HG03469 (cell line): ENCODE results near the gene MAST4.

Source experiments
- ATAC-seq: cut with Tn5 transposase; IDR thresholded peaks from one replicate; pipeline ENCODE4 v1.9.1; 2021; ENCODE audit warnings: mild to moderate bottlenecking, moderate library complexity, moderate number of reproducible peaks; ENCODE audit not compliant: unreplicated experiment

The MAST4 gene

GRCh38 chr5:66985417-66985816 lies 389.2 kb downstream of the MAST4 start:
- no peak for ATAC-seq

DNA sequence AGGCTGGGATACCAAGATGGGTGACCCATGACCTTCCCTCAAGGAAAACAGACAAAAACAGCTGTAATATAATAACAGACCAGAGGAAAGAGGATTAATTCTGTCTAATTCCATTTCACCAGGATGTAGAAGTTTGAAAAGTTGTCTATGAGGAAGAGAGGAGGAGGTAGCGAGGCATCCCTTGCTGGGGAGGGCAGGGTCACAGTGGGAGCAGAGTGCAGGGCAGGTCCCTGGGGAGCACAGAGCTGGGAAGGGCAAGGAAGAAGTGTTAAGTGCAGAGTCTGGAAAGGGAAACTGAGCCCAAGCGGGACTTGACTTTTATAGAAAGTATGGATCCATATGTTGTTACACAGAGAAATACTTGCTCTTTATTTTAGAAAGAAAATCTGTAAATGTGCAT lies 389.8 kb downstream of the MAST4 start:
- ATAC-seq: no peak

GRCh38 chr5:66986534-66986933 lies 390.3 kb downstream of the MAST4 start:
- no peak for ATAC-seq

DNA sequence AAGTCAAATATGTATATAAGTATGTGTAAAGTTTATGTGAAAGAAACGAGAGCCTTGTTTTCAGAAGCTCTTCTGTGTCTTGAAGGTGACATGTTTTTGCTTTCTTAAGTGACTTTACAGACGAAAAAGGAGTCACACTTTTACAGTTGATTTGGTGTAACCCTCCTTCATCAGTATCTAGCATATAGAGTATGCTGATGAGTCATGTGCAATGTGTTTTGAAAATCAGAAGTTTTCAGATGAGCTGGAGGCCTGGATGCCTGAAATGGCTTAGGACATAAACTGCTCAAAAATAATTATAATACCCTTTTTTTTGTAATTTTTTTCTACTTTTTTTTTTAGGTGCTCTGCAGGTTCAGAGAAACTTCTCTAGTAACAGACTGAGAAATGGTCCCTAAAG lies 390.9 kb downstream of the MAST4 start:
- ATAC-seq: no peak

GRCh38 chr5:66987540-66987939 lies 391.3 kb downstream of the MAST4 start:
- no peak for ATAC-seq

GRCh38 chr5:66987949-66988838 lies 392.0 kb downstream of the MAST4 start:
- no peak for ATAC-seq

DNA sequence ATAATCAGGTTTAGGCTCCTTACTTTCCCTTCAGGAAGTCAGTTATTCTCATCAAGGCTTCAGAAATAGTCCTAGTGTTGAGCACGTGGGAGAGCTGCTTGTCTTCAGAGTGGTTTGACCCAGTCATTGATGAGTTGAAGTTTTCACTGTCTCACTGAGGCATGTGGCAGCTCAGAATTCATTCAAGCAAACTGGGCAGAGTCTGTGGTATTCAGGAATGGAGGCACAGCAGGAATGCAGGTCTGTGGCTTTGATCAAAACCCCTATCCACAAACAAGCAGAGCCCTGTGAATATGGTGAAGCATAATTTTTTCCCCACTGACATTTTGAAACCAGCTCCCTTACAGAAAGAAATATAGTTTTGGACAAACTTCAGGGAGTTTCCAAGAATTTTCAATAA lies 393.1 kb downstream of the MAST4 start:
- ATAC-seq: no peak

GRCh38 chr5:66989781-66990180 lies 393.6 kb downstream of the MAST4 start:
- ATAC-seq: no peak

DNA sequence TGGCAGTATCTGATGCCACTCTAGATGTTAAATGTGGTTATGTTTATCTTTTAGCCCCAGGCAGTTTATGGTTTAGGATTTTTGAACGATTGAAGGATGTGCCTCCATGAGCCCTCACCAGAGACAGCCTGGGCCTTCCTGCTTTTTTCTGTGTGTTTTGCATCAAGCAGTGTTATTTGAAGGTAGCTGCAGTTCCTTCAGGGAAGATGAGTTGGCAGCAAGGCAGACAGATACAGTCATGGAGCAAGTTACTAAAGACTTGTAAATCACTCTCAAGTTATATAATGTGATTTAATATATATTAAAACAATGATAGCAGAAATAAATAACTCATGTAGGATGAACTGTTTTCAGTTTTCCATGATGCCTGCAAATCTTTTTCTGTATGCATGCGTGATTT lies 395.6 kb downstream of the MAST4 start:
- no peak for ATAC-seq

- no peak for ATAC-seq
These were observed 396.4 kb downstream of the MAST4 start for GRCh38 chr5:66992547-66992946.

- ATAC-seq: no peak
These were observed 397.3 kb downstream of the MAST4 start for GRCh38 chr5:66993448-66993847.

DNA sequence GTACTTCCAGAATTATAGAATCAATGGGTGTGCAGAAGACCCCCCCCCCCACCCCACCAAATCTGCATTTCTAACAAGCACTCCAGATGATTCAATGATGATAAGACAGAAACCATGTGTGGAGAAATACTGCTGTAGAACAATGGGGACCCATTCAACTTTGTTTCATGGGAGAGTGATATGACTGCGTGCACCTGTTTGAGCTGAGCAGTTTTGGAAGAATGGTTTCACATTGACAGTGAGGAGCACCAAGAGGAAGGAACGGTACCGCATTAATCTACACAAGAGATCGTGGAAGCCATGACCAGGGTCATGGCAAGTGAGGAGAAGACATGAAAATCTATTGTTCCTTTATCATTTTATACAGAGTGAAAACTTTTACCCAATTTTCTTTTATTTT lies 397.7 kb downstream of the MAST4 start:
- ATAC-seq: no peak

GRCh38 chr5:66994790-66995189 lies 398.6 kb downstream of the MAST4 start:
- ATAC-seq: no peak

- ATAC-seq: no peak
These were observed 404.7 kb downstream of the MAST4 start for GRCh38 chr5:67000794-67001475.

DNA sequence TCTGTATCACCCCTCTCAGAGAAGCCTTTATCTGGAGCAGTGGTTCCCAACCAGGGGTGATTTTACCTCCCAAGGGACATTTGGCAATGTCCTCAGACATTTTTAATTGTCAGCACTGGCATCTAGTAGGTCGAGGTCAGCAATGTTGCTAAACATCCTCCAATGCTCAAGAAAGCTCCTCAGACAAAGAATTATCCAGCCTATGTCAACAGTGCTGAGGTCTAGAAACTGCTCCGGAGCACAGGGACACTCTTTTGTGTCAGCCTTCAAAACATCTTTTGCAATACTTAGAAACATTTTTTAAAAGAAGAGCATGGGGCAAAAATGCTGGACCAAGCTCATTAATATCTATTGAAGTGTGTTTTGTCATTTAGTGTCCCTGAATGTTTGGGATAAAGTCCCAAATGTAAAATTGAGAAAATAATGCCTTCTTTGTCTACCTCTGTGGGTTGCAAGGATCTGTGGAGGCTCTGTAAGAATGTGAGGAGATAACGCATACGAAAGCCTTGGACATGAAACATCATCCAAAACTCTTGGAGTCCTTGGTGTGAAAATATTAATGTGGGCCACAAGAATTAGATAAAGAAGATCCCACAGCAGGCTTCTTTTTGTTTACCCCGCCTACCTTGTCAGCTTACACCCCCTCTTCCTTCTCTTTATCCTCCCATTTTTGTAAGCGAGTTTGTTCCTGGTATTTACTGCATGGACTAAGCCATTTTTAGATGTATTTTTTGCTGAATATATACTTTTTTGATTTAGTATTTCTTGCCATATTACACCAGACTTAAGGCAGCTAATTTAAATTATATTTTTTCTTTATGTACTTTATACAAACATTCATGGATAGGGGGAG lies 406.9 kb downstream of the MAST4 start:
- no peak for ATAC-seq

- no peak for ATAC-seq
These were observed 407.4 kb downstream of the MAST4 start for GRCh38 chr5:67003685-67003934.

GRCh38 chr5:67003935-67004729 lies 407.9 kb downstream of the MAST4 start:
- no peak for ATAC-seq

GRCh38 chr5:67004730-67005350 lies 408.6 kb downstream of the MAST4 start:
- no peak for ATAC-seq

DNA sequence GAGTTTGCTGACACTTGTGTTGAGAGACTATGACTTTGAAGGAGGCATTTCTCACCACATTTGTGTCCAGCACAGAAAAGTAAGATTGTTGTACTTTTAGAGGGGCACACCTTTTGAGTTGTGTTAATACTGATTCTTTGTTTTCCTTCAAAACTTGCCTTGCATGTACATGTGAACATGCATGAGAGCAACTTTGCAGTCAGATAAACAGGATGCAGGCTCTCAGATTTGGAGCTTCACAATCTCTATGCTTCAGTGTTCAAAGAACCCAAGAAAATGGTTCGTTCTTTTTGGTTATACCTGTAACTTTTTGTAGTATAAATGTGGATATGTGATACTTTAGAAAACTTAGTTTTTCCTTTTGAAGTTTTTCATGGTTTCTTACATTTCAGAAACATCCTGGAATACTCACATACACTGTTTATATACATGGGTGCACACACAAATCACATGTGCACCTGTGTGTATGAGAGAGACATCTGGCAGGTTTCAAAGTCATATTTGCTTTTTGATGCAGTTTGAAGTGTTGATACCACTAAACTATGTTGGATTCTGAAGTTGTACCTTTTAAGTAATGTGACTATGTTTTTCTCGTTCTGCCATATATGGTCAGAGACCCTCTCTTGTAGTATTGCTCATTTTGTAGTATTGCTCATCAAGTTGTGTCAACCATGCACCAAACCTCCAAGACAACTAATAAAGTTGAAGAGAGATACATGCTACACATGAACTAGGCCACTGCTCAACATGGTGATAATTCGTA lies 409.7 kb downstream of the MAST4 start:
- ATAC-seq: no peak

DNA sequence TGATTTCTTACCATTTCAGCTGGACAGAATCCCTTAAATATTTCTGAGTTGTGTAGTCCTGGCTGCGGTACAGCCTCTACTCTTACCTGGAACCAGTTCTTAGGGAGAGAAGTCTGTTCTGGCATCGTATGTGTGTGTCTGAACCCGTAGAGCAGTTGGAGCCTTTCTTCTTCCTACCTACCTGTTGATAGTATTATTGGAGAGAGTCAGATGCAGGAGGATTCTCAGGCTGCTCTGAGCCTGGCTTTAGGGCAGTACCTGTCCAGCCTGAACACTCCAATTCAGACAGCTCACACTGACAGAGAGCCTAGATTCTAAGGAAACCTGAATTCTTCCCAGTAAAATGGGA lies 410.3 kb downstream of the MAST4 start:
- ATAC-seq: no peak
